Measurements from ENCODE around the gene TMEM156. TPM values are rescaled to one million over a fixed set of nuclear protein-coding genes. Genes with fewer than 3 reads are reported as not detected.

Gene TMEM156
- total RNA-seq, 4 donors from 2014 or later: not detected

- Histone ChIP-seq H3K36me3 (no peaks in the 10 kb centered on the region), H3K27ac (peak overlapping the region; percentile 68 to 87 (median 78)), H3K4me3 (peak overlapping the region; percentile 50 to 72 (median 57)), H3K27me3 (no peaks in the 10 kb centered on the region), H3K4me1 (peaks cover 6 to 17% of the 10 kb centered on the region in 2 donors), H3K9me3 (no peaks in the 10 kb centered on the region)
- intact Hi-C loops (cut with DNase I; ENCODE audit: low total_unique reads): loop anchor here (2.0 to 10.0 kb wide), 3 partner anchors 137 to 731 kb away; partner anchors contain the start of gene WDR19
- DNase-seq (no peak), ATAC-seq (no peak)
- in situ Hi-C loops (cut with MboI; ENCODE audit: low sequenced_read_pairs in 4 of 4): loop anchor here in 1 of 4 donors (10.0 kb wide), 1 partner anchor 139 kb away; the partner anchor contains the start of gene WDR19
- TF ChIP-seq POLR2A (IDR thresholded peaks at IDR 0.05): no peak
- TF ChIP-seq, protein P1, sequence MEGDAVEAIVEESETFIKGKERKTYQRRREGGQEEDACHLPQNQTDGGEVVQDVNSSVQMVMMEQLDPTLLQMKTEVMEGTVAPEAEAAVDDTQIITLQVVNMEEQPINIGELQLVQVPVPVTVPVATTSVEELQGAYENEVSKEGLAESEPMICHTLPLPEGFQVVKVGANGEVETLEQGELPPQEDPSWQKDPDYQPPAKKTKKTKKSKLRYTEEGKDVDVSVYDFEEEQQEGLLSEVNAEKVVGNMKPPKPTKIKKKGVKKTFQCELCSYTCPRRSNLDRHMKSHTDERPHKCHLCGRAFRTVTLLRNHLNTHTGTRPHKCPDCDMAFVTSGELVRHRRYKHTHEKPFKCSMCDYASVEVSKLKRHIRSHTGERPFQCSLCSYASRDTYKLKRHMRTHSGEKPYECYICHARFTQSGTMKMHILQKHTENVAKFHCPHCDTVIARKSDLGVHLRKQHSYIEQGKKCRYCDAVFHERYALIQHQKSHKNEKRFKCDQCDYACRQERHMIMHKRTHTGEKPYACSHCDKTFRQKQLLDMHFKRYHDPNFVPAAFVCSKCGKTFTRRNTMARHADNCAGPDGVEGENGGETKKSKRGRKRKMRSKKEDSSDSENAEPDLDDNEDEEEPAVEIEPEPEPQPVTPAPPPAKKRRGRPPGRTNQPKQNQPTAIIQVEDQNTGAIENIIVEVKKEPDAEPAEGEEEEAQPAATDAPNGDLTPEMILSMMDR (IDR thresholded peaks at IDR 0.05 in 4 of 5, conservative IDR thresholded peaks at IDR 0.05 in 1 of 5): no peak
Measured at GRCh38 chr4:39045827-39046221, 13.6 kb upstream of the TMEM156 start.

GRCh38 chr4:39044956-39045826, 13.0 kb upstream of the TMEM156 start:
- H3K9me3 ChIP-seq: no peaks in the 10 kb centered on the region
- TF ChIP-seq, protein P1 (IDR thresholded peaks at IDR 0.05 in 4 of 5, conservative IDR thresholded peaks at IDR 0.05 in 1 of 5): no peak
- TF ChIP-seq POLR2A (IDR thresholded peaks at IDR 0.05): peak in 1 of 2 donors; percentile 6
- no peaks in the 10 kb centered on the region for H3K36me3 ChIP-seq
- peak overlapping the region; percentile 50 to 72 (median 57) for H3K4me3 ChIP-seq
- no peaks in the 10 kb centered on the region for H3K27me3 ChIP-seq
- peak overlapping the region; percentile 68 to 87 (median 78) for H3K27ac ChIP-seq
- ATAC-seq (peak; percentile 34 to 37), DNase-seq (no peak)
- in situ Hi-C loops (cut with MboI; ENCODE audit: low sequenced_read_pairs in 4 of 4): loop anchor here in 1 of 4 donors (10.0 kb wide), 1 partner anchor 140 kb away; the partner anchor contains the start of gene WDR19
- intact Hi-C loops (cut with DNase I; ENCODE audit: low total_unique reads): loop anchor here (2.0 to 10.0 kb wide), 4 partner anchors 98 to 730 kb away; partner anchors contain the start of gene WDR19
- H3K4me1 ChIP-seq: peaks cover 6 to 17% of the 10 kb centered on the region in 2 donors

GRCh38 chr4:39044364-39044955, 12.3 kb upstream of the TMEM156 start:
- Histone ChIP-seq H3K4me3 (peak overlapping the region; percentile 50 to 72 (median 57)), H3K9me3 (no peaks in the 10 kb centered on the region), H3K27ac (peak overlapping the region; percentile 68 to 87 (median 78)), H3K36me3 (no peaks in the 10 kb centered on the region), H3K4me1 (peaks cover 6 to 17% of the 10 kb centered on the region in 2 donors), H3K27me3 (no peaks in the 10 kb centered on the region)
- ATAC-seq: peak; percentile 88 to 91
- no peak for TF ChIP-seq POLR2A (IDR thresholded peaks at IDR 0.05)
- TF ChIP-seq, protein P1 (IDR thresholded peaks at IDR 0.05 in 4 of 5, conservative IDR thresholded peaks at IDR 0.05 in 1 of 5): no peak
- DNase-seq: peak; percentile 81 to 86
- in situ Hi-C loops (cut with MboI; ENCODE audit: low sequenced_read_pairs in 4 of 4): loop anchor here in 1 of 4 donors (10.0 kb wide), 1 partner anchor 140 kb away; the partner anchor contains the start of gene WDR19
- intact Hi-C loops (cut with DNase I; ENCODE audit: low total_unique reads): loop anchor here (2.0 to 10.0 kb wide), 4 partner anchors 97 to 730 kb away; partner anchors contain the start of gene WDR19

- no peaks in the 10 kb centered on the region for H3K27me3 ChIP-seq
- H3K9me3 ChIP-seq: no peaks in the 10 kb centered on the region
- TF ChIP-seq, protein P1 (IDR thresholded peaks at IDR 0.05 in 4 of 5, conservative IDR thresholded peaks at IDR 0.05 in 1 of 5): no peak
- TF ChIP-seq POLR2A (IDR thresholded peaks at IDR 0.05): peak in 1 of 2 donors; percentile 25
- H3K4me3 ChIP-seq: peak overlapping the region; percentile 50 to 72 (median 57)
- in situ Hi-C loops (cut with MboI; ENCODE audit: low sequenced_read_pairs in 4 of 4): loop anchor here in 1 of 4 donors (10.0 kb wide), 1 partner anchor 141 kb away; the partner anchor contains the start of gene WDR19
- peak overlapping the region; percentile 68 to 87 (median 78) for H3K27ac ChIP-seq
- H3K4me1 ChIP-seq: peaks cover 6 to 17% of the 10 kb centered on the region in 2 donors
- intact Hi-C loops (cut with DNase I; ENCODE audit: low total_unique reads): loop anchor here (2.0 to 10.0 kb wide), 4 partner anchors 97 to 729 kb away; partner anchors contain the start of gene WDR19
- no peaks in the 10 kb centered on the region for H3K36me3 ChIP-seq
- DNase-seq: no peak
- peak; percentile 16 to 17 for ATAC-seq
Measured at GRCh38 chr4:39043861-39044363, 11.7 kb upstream of the TMEM156 start.

Data from gastrocnemius medialis (tissue), 4 donors.